Amniotic stem cell (primary cell): ENCODE results near the gene BIRC6.
"Not testable (repeated sequence)": the region's sequence is repeated elsewhere in the genome, so short reads cannot be mapped to it uniquely, and the experiment has no call there.

ENCODE experiments used
- DNase-seq: peaks from one replicate; lab custom pipeline; 2025; lab: John Stamatoyannopoulos, UW

Gene BIRC6

GRCh38 chr2:32504877-32505478, 148.2 kb downstream of the BIRC6 start:
- no peak for DNase-seq

GRCh38 chr2:32506446-32506845, 149.6 kb downstream of the BIRC6 start:
- DNase-seq = no peak

- no peak for DNase-seq
These were observed 158.1 kb downstream of the BIRC6 start for GRCh38 chr2:32514946-32515345.

- DNase-seq = no peak
These were observed 159.7 kb downstream of the BIRC6 start for GRCh38 chr2:32516567-32516966.

- no peak for DNase-seq
These were observed 165.9 kb downstream of the BIRC6 start for GRCh38 chr2:32522770-32523169.

GRCh38 chr2:32523686-32524085, 166.9 kb downstream of the BIRC6 start:
- DNase-seq = no peak

GRCh38 chr2:32532341-32532740, 175.5 kb downstream of the BIRC6 start:
- DNase-seq = no peak

GRCh38 chr2:32532961-32533360, 176.1 kb downstream of the BIRC6 start:
- no peak for DNase-seq

- DNase-seq = no peak
These were observed 178.0 kb downstream of the BIRC6 start for GRCh38 chr2:32534831-32535230.

- no peak for DNase-seq
These were observed 181.9 kb downstream of the BIRC6 start for GRCh38 chr2:32538735-32539134.

- not testable (repeated sequence) for DNase-seq
These were observed 195.7 kb downstream of the BIRC6 start for GRCh38 chr2:32552483-32552882.

- DNase-seq = peak; percentile 3
These were observed 197.1 kb downstream of the BIRC6 start for GRCh38 chr2:32553829-32554432.

- DNase-seq = no peak
These were observed 201.7 kb downstream of the BIRC6 start for GRCh38 chr2:32558492-32558891.

- no peak for DNase-seq
These were observed 202.3 kb downstream of the BIRC6 start for GRCh38 chr2:32559136-32559535.

GRCh38 chr2:32562906-32563305, 206.1 kb downstream of the BIRC6 start:
- DNase-seq = no peak

- DNase-seq = no peak
These were observed 207.7 kb downstream of the BIRC6 start for GRCh38 chr2:32564417-32565035.

- DNase-seq = no peak
These were observed 209.1 kb downstream of the BIRC6 start for GRCh38 chr2:32565902-32566301.

GRCh38 chr2:32572030-32572429, 215.2 kb downstream of the BIRC6 start:
- no peak for DNase-seq

- DNase-seq = no peak
These were observed 215.9 kb downstream of the BIRC6 start for GRCh38 chr2:32572737-32573136.

- DNase-seq = no peak
These were observed 235.0 kb downstream of the BIRC6 start for GRCh38 chr2:32591669-32592463.

- DNase-seq = no peak
These were observed 237.8 kb downstream of the BIRC6 start for GRCh38 chr2:32594573-32594972.

- no peak for DNase-seq
These were observed 254.5 kb downstream of the BIRC6 start for GRCh38 chr2:32611366-32611765.

- DNase-seq = no peak
These were observed 254.9 kb downstream of the BIRC6 start for GRCh38 chr2:32611771-32612170.
